ENCODE measurements around the gene POLD2.

The POLD2 gene

DNA sequence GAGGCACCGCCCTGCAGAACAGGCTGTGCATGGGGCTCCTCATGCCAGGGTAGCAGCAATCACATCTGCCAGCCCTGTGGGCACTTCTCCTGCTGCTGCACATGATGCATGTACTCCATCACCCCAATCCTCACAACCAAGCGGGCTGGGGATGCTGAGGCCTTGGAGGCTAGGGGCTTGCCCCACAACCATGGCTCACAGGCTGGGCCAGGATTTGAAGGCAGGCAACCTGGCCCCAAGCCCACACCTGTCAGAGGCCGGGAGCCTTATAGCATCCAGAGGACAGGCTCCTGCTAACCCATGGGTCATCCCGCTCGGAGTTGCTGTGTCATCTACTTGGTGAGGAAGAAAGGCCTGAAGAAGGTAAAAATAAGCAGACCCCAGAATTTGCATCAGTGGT lies 43.2 kb downstream of the POLD2 start:
- no peak overlapping the region for H3K14ac ChIP-seq (ENCODE audit: low read length)
- DNase-seq (ENCODE audit: low spot score) = no peak

GRCh38 chr7:44079331-44080021 lies 43.9 kb downstream of the POLD2 start:
- Histone ChIP-seq H2BK5ac (ENCODE audit: low read length) (no peak overlapping the region), H3K27ac (replicated peaks; ENCODE audit: low read length) (no peak overlapping the region), H3K4me2 (ENCODE audit: insufficient read depth, low read length, poor library complexity, severe bottlenecking) (no peak overlapping the region), H2BK15ac (ENCODE audit: low read length) (no peak overlapping the region), H3K4me1 (ENCODE audit: control insufficient read depth in 2 of 2, insufficient read depth in 1 of 2, low read depth in 1 of 2, low read length in 2 of 2) (no peaks in the 10 kb centered on the region), H4K91ac (ENCODE audit: low read depth, low read length, poor library complexity) (no peak overlapping the region), H3K27me3 (ENCODE audit: control insufficient read depth in 3 of 3, insufficient read depth in 3 of 3, low read depth in 1 of 3, low read length in 3 of 3) (peaks cover 0 to 12% (median 4%) of the 10 kb centered on the region in 3 experiments), H3K14ac (ENCODE audit: low read length) (no peak overlapping the region), H3K18ac (ENCODE audit: low read length) (no peak overlapping the region), H3K4ac (ENCODE audit: low read length) (no peak overlapping the region), H2BK120ac (ENCODE audit: low read depth, low read length) (no peak overlapping the region), H3K79me1 (ENCODE audit: low read depth, low read length) (peaks cover 4% of the 10 kb centered on the region), H2AFZ (ENCODE audit: low read length) (no peak overlapping the region), H3K4me3 (ENCODE audit: low read length in 2 of 2) (no peak overlapping the region), H3K9me3 (replicated peaks in 1 of 2; ENCODE audit: control insufficient read depth in 2 of 2, insufficient read depth in 1 of 2, low read depth in 1 of 2, low read length in 2 of 2) (no peaks in the 10 kb centered on the region), H3K9ac (ENCODE audit: low read depth, low read length, poor library complexity) (peak overlapping the region; percentile 53), H3K36me3 (replicated peaks in 1 of 2; ENCODE audit: control insufficient read depth in 2 of 2, insufficient read depth in 2 of 2, low read length in 2 of 2) (peaks cover 37 to 50% of the 10 kb centered on the region in 2 donors), H3K23ac (ENCODE audit: low read depth, low read length, poor library complexity) (no peak overlapping the region), H2BK12ac (ENCODE audit: low read length) (no peak overlapping the region), H2AK5ac (ENCODE audit: low read depth, low read length) (no peak overlapping the region), H4K8ac (ENCODE audit: low read depth, low read length) (no peak overlapping the region)
- WGBS, 2 donors (ENCODE audit: extremely low coverage in 2 of 2, insufficient read length in 2 of 2, insufficient replicate concordance in 1 of 2) = no CpG with 5 or more reads among the region's 11 CpGs
- no peak for DNase-seq (ENCODE audit: low spot score)

More for the DNA sequence above, 43.2 kb downstream of the POLD2 start:
- Histone ChIP-seq H3K4ac (ENCODE audit: low read length) (no peak overlapping the region), H3K9me3 (replicated peaks in 1 of 2; ENCODE audit: control insufficient read depth in 2 of 2, insufficient read depth in 1 of 2, low read depth in 1 of 2, low read length in 2 of 2) (no peaks in the 10 kb centered on the region), H2BK12ac (ENCODE audit: low read length) (no peak overlapping the region), H3K18ac (ENCODE audit: low read length) (no peak overlapping the region), H2AK5ac (ENCODE audit: low read depth, low read length) (no peak overlapping the region), H4K8ac (ENCODE audit: low read depth, low read length) (no peak overlapping the region), H2BK15ac (ENCODE audit: low read length) (no peak overlapping the region), H3K4me1 (ENCODE audit: control insufficient read depth in 2 of 2, insufficient read depth in 1 of 2, low read depth in 1 of 2, low read length in 2 of 2) (no peaks in the 10 kb centered on the region), H3K36me3 (replicated peaks in 1 of 2; ENCODE audit: control insufficient read depth in 2 of 2, insufficient read depth in 2 of 2, low read length in 2 of 2) (peaks cover 37 to 45% of the 10 kb centered on the region in 2 donors), H3K4me3 (ENCODE audit: low read length in 2 of 2) (no peak overlapping the region), H2BK5ac (ENCODE audit: low read length) (no peak overlapping the region), H2BK120ac (ENCODE audit: low read depth, low read length) (no peak overlapping the region), H3K27me3 (ENCODE audit: control insufficient read depth in 3 of 3, insufficient read depth in 3 of 3, low read depth in 1 of 3, low read length in 3 of 3) (peaks cover 0 to 12% (median 4%) of the 10 kb centered on the region in 3 experiments), H3K27ac (replicated peaks; ENCODE audit: low read length) (no peak overlapping the region), H3K9ac (ENCODE audit: low read depth, low read length, poor library complexity) (no peak overlapping the region), H4K91ac (ENCODE audit: low read depth, low read length, poor library complexity) (no peak overlapping the region), H3K4me2 (ENCODE audit: insufficient read depth, low read length, poor library complexity, severe bottlenecking) (no peak overlapping the region), H3K79me1 (ENCODE audit: low read depth, low read length) (peaks cover 4% of the 10 kb centered on the region), H3K23ac (ENCODE audit: low read depth, low read length, poor library complexity) (no peak overlapping the region), H2AFZ (ENCODE audit: low read length) (no peak overlapping the region)
- no CpG with 5 or more reads among the region's 5 CpGs for whole genome bisulfite sequencing, 2 donors (ENCODE audit: extremely low coverage in 2 of 2, insufficient read length in 2 of 2, insufficient replicate concordance in 1 of 2)

GRCh38 chr7:44078521-44078920 lies 44.8 kb downstream of the POLD2 start:
- peak overlapping the region; percentile 30 for H3K9ac ChIP-seq (ENCODE audit: low read depth, low read length, poor library complexity)
- no peak overlapping the region for H4K91ac ChIP-seq (ENCODE audit: low read depth, low read length, poor library complexity)
- no peak overlapping the region for H2BK12ac ChIP-seq (ENCODE audit: low read length)
- H3K18ac ChIP-seq (ENCODE audit: low read length) = no peak overlapping the region
- H2BK5ac ChIP-seq (ENCODE audit: low read length) = no peak overlapping the region
- H3K23ac ChIP-seq (ENCODE audit: low read depth, low read length, poor library complexity) = no peak overlapping the region
- H2AFZ ChIP-seq (ENCODE audit: low read length) = no peak overlapping the region
- H3K27ac ChIP-seq (replicated peaks; ENCODE audit: low read length) = no peak overlapping the region
- no peak overlapping the region for H3K14ac ChIP-seq (ENCODE audit: low read length)
- no peak for DNase-seq (ENCODE audit: low spot score)
- no peak overlapping the region for H2AK5ac ChIP-seq (ENCODE audit: low read depth, low read length)
- H3K4me3 ChIP-seq (ENCODE audit: low read length in 2 of 2) = no peak overlapping the region
- H3K36me3 ChIP-seq (replicated peaks in 1 of 2; ENCODE audit: control insufficient read depth in 2 of 2, insufficient read depth in 2 of 2, low read length in 2 of 2) = peaks cover 42 to 60% of the 10 kb centered on the region in 2 donors
- H3K9me3 ChIP-seq (replicated peaks in 1 of 2; ENCODE audit: control insufficient read depth in 2 of 2, insufficient read depth in 1 of 2, low read depth in 1 of 2, low read length in 2 of 2) = no peaks in the 10 kb centered on the region
- H4K8ac ChIP-seq (ENCODE audit: low read depth, low read length) = no peak overlapping the region
- H3K4me2 ChIP-seq (ENCODE audit: insufficient read depth, low read length, poor library complexity, severe bottlenecking) = no peak overlapping the region
- no peak overlapping the region for H3K4ac ChIP-seq (ENCODE audit: low read length)
- peaks cover 0 to 2% (median 0%) of the 10 kb centered on the region in 3 experiments for H3K27me3 ChIP-seq (ENCODE audit: control insufficient read depth in 3 of 3, insufficient read depth in 3 of 3, low read depth in 1 of 3, low read length in 3 of 3)
- WGBS, 2 donors (ENCODE audit: extremely low coverage in 2 of 2, insufficient read length in 2 of 2, insufficient replicate concordance in 1 of 2) = no CpG with 5 or more reads among the region's 8 CpGs
- H3K79me1 ChIP-seq (ENCODE audit: low read depth, low read length) = peaks cover 4% of the 10 kb centered on the region
- H2BK120ac ChIP-seq (ENCODE audit: low read depth, low read length) = no peak overlapping the region
- H2BK15ac ChIP-seq (ENCODE audit: low read length) = no peak overlapping the region
- no peaks in the 10 kb centered on the region for H3K4me1 ChIP-seq (ENCODE audit: control insufficient read depth in 2 of 2, insufficient read depth in 1 of 2, low read depth in 1 of 2, low read length in 2 of 2)

DNA sequence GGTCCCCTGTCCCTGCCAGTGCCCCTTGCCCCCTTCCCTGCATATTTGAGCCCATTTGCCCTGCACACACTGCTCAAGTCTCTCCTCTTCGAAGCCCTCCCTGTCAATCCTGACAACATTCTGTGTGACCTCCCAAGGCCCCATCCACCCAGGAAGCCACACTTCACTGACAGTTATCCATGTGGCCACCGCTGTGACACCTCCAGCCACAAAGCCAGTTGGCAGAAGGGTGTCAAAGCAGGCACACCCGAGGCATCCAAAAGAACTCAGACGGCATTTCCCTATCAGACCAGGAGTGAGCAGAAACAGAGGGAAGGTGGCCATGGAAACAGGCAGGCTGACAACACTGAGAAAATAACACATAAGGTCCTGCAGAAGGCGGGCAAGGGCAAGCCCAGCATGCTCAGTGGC lies 45.7 kb downstream of the POLD2 start:
- no peak overlapping the region for H3K18ac ChIP-seq (ENCODE audit: low read length)
- H2BK15ac ChIP-seq (ENCODE audit: low read length) = no peak overlapping the region
- H2BK12ac ChIP-seq (ENCODE audit: low read length) = no peak overlapping the region
- H4K8ac ChIP-seq (ENCODE audit: low read depth, low read length) = peak overlapping the region; percentile 65
- H3K14ac ChIP-seq (ENCODE audit: low read length) = no peak overlapping the region
- no peak overlapping the region for H3K4ac ChIP-seq (ENCODE audit: low read length)
- H3K4me3 ChIP-seq (ENCODE audit: low read length in 2 of 2) = no peak overlapping the region
- WGBS, 2 donors (ENCODE audit: extremely low coverage in 2 of 2, insufficient read length in 2 of 2, insufficient replicate concordance in 1 of 2) = no CpG with 5 or more reads among the region's 5 CpGs
- H3K27ac ChIP-seq (replicated peaks; ENCODE audit: low read length) = no peak overlapping the region
- no peak overlapping the region for H3K23ac ChIP-seq (ENCODE audit: low read depth, low read length, poor library complexity)
- peaks cover 48 to 68% of the 10 kb centered on the region in 2 donors for H3K36me3 ChIP-seq (replicated peaks in 1 of 2; ENCODE audit: control insufficient read depth in 2 of 2, insufficient read depth in 2 of 2, low read length in 2 of 2)
- H2AFZ ChIP-seq (ENCODE audit: low read length) = no peak overlapping the region
- no peak for DNase-seq (ENCODE audit: low spot score)
- no peak overlapping the region for H3K4me2 ChIP-seq (ENCODE audit: insufficient read depth, low read length, poor library complexity, severe bottlenecking)
- H2BK120ac ChIP-seq (ENCODE audit: low read depth, low read length) = no peak overlapping the region
- H2AK5ac ChIP-seq (ENCODE audit: low read depth, low read length) = no peak overlapping the region
- no peaks in the 10 kb centered on the region for H3K27me3 ChIP-seq (ENCODE audit: control insufficient read depth in 3 of 3, insufficient read depth in 3 of 3, low read depth in 1 of 3, low read length in 3 of 3)
- H3K9me3 ChIP-seq (replicated peaks in 1 of 2; ENCODE audit: control insufficient read depth in 2 of 2, insufficient read depth in 1 of 2, low read depth in 1 of 2, low read length in 2 of 2) = no peaks in the 10 kb centered on the region
- peaks cover 4% of the 10 kb centered on the region for H3K79me1 ChIP-seq (ENCODE audit: low read depth, low read length)
- H4K91ac ChIP-seq (ENCODE audit: low read depth, low read length, poor library complexity) = no peak overlapping the region
- H3K9ac ChIP-seq (ENCODE audit: low read depth, low read length, poor library complexity) = no peak overlapping the region
- peak overlapping the region; percentile 39 for H2BK5ac ChIP-seq (ENCODE audit: low read length)
- H3K4me1 ChIP-seq (ENCODE audit: control insufficient read depth in 2 of 2, insufficient read depth in 1 of 2, low read depth in 1 of 2, low read length in 2 of 2) = no peaks in the 10 kb centered on the region

Measured in neuronal stem cell (in vitro differentiated cells).